Suprapubic skin (tissue), 3 donors: Measurements from ENCODE around the gene ZDHHC11.

Experiments
- POLR2AphosphoS5 ChIP-seq, 3 donors: sonication (generic); formaldehyde crosslinking; IDR thresholded peaks; one replicate each; pipeline ENCODE4 v1.6.1; 2017; ENCODE audit warnings: antibody characterized with exemption in 3 of 3
- TF ChIP-seq, protein P1 (sequence below), 2 donors: fragments of 200-600 bp in 1 of 2; fragments of 450-650 bp in 1 of 2; sonication (generic) in 1 of 2; IDR thresholded peaks; one replicate each; pipeline ENCODE4 v1.5.1; 2016 to 2019; ENCODE audit warnings: antibody characterized with exemption in 2 of 2, mild to moderate bottlenecking in 1 of 2, moderate library complexity in 1 of 2

DNA sequence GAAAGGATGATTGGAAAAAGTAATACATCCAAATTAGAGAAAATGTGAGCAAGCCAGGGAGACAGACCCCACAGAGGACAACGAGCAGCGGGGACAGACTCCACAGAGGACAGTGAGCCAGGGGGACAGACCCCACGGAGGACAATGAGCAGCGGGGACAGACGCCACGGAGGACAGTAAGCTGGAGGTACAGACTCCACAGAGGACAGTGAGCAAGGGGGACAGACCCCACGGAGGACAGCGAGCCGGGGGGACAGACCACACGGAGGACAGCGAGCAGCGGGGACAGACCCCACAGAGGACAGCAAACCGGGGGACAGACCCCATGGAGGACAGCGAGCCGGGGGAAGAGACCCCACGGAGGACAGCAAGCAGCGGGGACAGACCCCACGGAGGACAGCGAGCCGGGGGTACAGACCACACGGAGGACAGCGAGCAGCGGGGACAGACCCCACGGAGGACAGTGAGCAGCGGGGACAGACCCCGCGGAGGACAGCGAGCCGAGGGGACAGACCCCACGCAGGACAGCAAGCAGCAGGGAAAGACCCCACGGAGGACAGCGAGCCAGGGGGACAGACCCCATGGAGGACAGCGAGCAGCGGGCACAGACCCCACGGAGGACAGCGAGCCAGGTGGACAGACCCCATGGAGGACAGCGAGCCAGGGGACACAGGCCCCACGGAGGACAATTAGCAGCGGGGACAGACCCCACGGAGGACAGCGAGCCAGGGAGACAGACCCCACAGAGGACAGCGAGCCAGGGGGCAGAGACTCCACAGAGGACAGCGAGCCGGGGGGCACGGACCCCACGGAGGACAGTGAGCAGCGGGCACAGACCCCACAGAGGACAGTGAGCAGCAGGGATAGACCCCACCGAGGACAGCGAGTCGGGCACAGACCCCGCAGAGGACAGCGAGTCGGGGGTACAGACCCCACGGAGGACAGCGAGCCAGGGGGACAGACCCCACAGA is 1.9 kb upstream of the ZDHHC11 start:
- TF ChIP-seq, protein P1, sequence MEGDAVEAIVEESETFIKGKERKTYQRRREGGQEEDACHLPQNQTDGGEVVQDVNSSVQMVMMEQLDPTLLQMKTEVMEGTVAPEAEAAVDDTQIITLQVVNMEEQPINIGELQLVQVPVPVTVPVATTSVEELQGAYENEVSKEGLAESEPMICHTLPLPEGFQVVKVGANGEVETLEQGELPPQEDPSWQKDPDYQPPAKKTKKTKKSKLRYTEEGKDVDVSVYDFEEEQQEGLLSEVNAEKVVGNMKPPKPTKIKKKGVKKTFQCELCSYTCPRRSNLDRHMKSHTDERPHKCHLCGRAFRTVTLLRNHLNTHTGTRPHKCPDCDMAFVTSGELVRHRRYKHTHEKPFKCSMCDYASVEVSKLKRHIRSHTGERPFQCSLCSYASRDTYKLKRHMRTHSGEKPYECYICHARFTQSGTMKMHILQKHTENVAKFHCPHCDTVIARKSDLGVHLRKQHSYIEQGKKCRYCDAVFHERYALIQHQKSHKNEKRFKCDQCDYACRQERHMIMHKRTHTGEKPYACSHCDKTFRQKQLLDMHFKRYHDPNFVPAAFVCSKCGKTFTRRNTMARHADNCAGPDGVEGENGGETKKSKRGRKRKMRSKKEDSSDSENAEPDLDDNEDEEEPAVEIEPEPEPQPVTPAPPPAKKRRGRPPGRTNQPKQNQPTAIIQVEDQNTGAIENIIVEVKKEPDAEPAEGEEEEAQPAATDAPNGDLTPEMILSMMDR (IDR thresholded peaks at IDR 0.05), result no peak
- no peak for TF ChIP-seq POLR2AphosphoS5 (IDR thresholded peaks at IDR 0.05)
